OCI-LY3 (cell line): ENCODE results near the gene KYNU.
"Not testable (repeated sequence)": the region's sequence is repeated elsewhere in the genome, so short reads cannot be mapped to it uniquely, and the experiment has no call there.

Source experiments
- CTCF ChIP-seq: fragments of 200-600, 300-600 bp; sonication (generic); IDR thresholded peaks from 2 replicates; pipeline ENCODE4 v1.5.1; 2014; ENCODE audit warnings: antibody characterized with exemption, low read length, low read depth
- EZH2phosphoT487 ChIP-seq: fragments of 200-600 bp; shearing (Covaris generic); IDR thresholded peaks from 2 replicates; pipeline ENCODE4 v1.6.1; 2018; ENCODE audit warnings: antibody characterized with exemption, mixed run types, low read depth

- not testable (repeated sequence) for TF ChIP-seq CTCF, EZH2phosphoT487
Observed at GRCh38 chr2:142882500-142882899, 5.0 kb downstream of the KYNU start.
